D721Med (cell line): ENCODE results near the gene LRRN2.

Experiments
- DNase-seq: peaks from one replicate; pipeline ENCODE4 v3.0.0; 2011; ENCODE audit warnings: low spot score; ENCODE audit not compliant: insufficient read length
- FAIRE-seq: peaks from 2 replicates; lab custom pipeline; 2011; peaks lifted over from hg19 to GRCh38; lab: Jason Lieb, UNC
- CTCF ChIP-seq: IDR thresholded peaks from 2 replicates; pipeline ENCODE4 v1.5.1; 2012; ENCODE audit warnings: mild to moderate bottlenecking, control low read depth; ENCODE audit not compliant: insufficient read depth; ENCODE audit errors: missing control alignments

The LRRN2 gene

GRCh38 chr1:204612326-204612725 lies 73.2 kb downstream of the LRRN2 start:
- FAIRE-seq, result no peak
- no peak for TF ChIP-seq CTCF
- no peak for DNase-seq

- FAIRE-seq, result peak; percentile 25
- no peak for DNase-seq
- TF ChIP-seq CTCF, result no peak
Measured at GRCh38 chr1:204611036-204611435, 74.5 kb downstream of the LRRN2 start.

GRCh38 chr1:204607910-204608309 lies 77.6 kb downstream of the LRRN2 start:
- no peak for TF ChIP-seq CTCF
- FAIRE-seq (no peak), DNase-seq (no peak)

GRCh38 chr1:204605791-204606190 lies 79.7 kb downstream of the LRRN2 start:
- no peak for TF ChIP-seq CTCF
- DNase-seq (no peak), FAIRE-seq (no peak)

GRCh38 chr1:204602871-204603542 lies 82.5 kb downstream of the LRRN2 start:
- no peak for DNase-seq
- no peak for TF ChIP-seq CTCF
- no peak for FAIRE-seq

- FAIRE-seq, result no peak
- no peak for DNase-seq
- TF ChIP-seq CTCF, result no peak
Measured at GRCh38 chr1:204602111-204602579, 83.4 kb downstream of the LRRN2 start.

- TF ChIP-seq CTCF, result no peak
- DNase-seq (no peak), FAIRE-seq (no peak)
Measured at GRCh38 chr1:204600968-204601367, 84.6 kb downstream of the LRRN2 start.
